ENCODE measurements around the gene CGN.

CGN gene

DNA sequence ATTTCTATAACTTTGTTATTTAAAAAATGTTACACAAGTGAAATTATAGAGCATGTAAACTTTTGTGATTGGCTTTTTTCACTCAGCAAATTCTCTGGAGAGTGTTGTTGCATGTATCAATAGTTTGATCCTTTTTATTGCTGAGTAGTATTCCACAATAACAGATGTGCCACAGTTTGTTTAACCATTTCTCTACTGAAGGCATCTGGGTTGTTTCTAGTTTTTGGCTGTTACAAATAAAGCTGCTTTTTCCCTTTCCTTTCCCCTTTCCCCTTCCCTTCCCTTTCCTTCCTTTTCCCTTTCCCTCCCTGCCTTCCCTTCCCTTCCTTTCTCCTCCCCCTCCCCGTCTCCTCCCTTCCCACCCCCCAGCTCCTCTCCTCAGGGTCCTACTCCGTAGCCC lies 44.9 kb downstream of the CGN start:
- no peak for DNase-seq

DNA sequence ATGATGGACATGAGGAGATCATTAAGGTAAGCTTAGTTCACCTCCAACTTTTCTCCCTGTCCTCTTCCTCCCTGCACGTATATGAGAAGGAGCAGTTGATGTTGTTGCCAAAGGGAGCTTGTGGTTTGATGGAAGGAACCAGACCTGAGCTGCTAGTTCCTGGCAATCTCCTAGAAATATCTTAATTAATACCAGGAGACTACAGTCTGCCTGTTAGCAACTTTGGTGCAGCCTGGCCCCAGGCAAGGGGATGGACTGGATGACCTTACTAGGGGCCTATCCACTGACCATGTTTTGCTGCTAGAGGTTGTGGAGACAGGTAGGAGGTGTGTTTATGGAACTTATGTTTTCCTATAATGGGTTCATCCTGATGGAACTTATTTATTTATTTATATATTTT lies 51.5 kb downstream of the CGN start:
- no peak for DNase-seq

DNA sequence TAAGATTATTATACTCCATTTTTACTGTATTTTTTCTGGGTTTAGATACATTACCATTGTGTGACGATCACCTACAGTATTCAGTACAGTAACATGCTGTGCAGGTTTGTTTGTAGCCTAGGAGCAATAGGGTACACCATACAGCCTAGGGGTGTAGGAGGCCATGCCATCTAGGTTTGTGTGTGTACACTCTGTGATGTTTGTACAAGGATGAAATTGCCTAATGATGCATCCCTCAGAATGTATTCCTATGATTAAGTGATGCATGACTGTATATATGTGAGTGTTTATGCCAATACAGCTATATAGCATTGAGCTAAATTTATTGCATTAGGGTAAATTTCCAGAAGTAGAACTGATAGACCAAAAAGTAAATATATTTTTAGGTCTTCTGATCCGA lies 52.2 kb downstream of the CGN start:
- no peak for DNase-seq

DNA sequence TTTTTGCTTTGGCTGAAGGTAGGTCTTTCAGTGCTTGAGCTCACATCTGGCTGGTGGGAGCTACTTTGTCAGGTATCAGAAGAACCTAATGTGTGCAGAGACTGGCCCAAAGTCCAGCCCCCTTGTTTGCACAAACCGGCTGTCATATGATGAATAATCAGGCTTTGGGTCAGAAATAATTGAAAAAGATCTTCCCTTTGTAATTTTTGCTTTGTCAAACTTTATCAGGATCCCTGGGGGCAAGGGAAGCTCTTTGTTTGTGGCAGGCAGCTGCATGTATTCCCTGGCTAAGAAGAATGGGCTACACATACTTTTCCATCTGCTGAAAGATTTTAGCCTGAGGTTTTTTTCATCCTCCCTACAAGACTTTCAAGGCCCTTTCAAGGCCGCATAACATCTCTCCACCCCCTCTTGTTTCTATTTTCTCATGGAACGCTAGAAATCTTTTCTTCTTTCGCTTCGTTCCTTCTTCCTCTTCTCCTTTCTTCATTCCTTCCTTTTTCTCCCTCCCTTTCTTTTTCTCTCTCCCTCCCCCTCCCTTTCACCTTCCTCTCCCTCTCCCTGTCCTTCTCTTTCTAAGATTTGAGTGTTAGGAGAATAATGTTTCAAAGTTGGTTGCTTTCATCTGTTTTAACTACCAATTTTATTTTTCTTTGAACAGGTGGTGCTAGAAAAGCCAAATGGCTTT lies 54.5 kb downstream of the CGN start:
- no peak for DNase-seq

DNA sequence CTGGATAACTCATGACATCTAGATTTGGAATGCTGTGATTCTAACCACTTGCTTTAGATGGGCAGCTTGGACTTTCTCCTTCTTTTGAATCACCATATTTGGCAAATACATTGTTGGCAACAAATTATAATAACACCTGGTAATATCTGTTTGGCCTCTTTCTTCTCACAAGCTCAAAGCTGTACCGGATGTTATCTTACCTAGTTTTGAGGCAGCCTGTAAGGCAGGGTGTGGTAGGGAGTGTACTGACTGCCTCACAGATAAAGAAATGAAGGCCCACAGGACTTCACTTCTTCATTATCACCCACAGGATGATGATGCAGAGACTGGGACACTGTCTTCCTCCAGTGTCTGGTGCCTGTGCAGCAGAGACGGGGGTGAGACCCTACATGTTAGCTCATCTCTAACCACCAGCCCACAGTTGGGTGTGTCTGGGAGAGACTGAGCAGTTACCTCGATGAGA lies 57.5 kb downstream of the CGN start:
- no peak for DNase-seq

DNA sequence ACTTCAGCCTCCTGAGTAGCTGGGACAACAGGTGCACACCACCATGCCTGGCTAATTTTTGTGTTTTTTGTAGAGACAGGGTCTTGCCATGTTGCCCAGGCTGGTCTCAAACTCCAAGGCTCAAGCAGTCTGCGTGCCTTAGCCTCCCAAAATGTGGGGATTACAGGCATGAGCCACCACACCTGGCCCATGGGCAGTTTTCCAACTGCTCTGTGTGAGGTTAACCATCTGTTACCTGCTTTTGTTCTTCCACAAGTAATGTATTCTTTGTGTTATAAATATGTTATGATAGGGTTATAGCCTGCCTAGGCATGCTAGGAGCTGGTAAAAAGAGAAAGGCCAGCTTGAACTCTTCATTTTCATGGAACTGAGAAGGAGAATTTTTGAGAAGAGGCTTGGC lies 59.6 kb downstream of the CGN start:
- no peak for DNase-seq

DNA sequence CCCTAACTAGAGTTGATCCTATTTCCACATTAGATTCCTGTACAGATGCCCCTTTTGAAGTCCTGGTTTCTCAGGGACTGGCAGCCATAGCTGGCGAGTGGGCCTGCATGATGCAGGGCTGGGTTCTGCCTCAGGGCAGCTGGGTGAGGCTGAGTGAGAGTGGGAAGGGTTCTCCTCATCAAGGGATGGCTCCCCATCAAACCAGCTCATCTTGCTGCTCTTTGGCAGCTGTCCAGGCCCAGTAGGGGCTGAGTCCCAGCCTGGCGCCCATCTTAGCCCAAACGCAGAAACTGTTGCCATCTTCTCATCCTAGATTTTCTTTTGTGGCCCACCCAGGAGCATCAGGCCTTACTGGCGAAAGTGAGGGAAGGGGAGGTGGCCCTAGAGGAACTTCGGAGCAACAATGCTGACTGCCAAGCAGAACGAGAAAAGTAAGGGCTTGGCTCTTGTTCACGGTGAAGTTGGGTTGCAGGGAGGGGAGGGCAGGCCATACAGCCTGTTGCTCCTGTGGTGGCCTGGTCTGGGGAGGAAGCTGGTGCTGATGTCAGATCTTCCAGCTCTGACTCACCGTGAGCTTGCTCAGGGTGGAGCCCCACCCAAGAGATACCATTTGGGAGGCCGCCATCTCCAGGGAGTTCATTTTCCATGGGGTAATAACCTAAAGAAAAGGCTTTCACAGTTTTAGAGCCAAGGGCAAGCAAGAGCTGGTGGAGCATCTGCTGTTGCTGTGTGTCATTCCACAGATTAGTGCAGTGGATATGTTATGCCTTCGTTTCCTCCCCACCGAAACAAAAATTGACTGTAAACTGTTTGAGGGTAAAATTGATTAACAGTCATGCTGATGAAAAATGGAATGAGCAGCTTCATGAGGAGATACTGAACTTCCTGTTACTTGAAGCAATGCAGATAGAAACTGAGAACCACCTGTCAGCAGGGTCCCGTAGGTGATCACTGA lies 63.7 kb downstream of the CGN start:
- DNase-seq, result peak; percentile 78

DNA sequence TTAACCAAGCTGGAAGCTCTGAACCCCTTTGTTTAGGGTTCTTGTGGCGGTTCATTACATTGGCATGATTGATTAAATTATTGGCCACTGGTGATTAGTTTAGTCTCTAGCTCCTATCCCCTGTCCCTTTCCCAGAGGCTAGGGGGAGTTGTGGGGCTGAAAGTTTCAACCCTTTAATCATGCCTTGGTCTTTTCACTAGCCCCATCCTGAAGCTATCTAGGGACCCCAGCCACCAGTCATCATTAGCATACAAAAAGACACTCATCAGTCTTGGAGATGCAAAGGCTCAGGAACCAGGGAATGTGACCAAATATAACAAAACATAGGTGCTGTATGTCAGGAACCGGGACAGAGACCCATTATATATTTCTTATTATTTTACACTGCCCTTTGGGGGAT lies 66.0 kb downstream of the CGN start:
- DNase-seq, result no peak

DNA sequence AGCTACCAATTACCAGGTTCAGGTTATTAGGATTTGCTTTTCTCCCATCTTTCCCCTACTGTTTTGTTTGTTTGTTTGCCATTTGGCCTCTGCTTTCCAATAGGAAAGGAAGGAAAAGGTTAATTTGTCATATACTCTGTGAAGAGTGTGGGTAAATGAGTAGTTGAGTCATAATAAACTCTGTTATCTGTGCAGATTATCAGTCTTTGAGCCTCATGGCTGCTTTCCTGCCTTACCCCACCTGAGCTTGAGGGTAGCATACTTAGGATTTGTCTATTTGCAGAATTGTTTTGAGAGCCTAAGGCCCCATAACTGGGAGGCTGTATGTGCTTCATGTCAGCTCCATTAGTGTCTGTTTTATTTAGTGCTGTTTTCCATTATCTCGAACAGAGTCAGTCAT lies 67.8 kb downstream of the CGN start:
- DNase-seq, result no peak

DNA sequence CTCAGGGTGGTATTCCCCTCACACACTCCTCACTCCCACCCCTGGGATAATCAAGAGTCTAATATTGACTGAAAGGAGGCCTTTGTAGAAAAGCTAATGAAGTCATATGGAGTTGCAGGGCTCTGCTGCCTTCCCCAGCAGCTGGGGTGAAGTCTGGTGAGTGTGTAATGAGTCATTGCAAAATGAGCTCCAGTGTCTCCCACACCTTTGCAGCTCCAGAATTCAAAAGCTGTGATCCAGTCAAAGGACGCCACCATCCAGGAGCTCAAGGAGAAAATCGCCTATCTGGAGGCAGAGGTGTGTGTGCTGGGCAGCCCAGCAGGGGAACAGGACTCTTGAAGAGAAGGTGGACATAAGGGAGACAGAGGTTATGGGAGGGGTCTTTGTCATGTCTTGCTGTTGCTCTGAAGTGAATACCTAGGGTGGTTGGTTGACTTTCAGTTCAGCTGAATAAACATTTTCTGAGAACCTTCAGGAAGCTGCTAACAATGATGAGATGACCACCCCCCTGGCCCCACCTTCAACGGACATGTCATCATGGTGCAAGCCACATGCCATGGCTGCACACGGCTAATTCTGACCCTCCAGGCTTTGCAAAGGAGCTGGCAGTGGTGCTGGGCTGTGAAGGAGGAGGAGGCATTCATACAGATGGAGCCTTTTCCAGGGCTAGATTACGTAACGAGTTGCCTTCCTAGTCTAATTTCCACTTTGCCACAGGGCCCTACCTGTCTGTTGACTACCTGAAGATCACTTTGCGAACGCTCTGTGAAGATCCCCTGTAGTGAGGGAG lies 68.4 kb downstream of the CGN start:
- peak; percentile 74 for DNase-seq

DNA sequence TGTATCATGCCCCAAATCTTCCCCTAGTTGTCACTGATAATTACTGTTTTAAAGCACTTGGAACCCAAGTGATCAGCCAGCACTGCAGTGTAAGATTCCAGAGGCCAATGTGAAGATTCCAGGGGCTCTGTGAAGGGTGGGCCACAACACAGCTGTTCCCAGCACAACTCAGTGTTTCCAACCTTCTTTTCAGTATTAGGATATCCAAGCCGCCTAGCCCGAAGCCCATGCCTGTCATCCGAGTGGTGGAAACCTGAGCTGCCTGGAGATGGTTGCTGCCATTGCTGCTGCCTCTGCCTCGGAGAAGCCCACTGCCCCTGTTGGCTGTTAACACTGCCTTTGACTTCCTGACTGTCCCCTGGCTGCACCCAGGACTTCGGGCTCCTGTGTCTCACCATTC lies 70.3 kb downstream of the CGN start:
- DNase-seq, result no peak

DNA sequence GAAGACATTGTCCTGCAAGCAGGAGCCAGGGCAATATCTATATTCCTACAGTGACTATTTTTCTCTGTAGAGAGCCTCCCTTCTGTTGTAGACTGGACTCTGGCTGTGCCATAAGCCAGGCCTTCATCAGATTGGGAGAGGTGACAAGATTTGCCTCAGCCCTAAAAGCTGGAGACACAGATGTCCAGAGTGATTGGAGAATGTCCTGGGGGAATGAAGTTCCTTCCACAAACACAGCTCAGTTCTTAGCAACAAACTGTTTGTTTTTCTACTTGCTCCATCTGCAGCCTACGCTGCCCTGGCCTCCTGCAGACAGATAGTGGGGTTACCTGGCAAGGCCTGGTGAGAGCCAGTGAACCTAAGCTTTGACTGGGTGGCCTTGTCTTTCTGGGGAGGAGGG lies 70.7 kb downstream of the CGN start:
- DNase-seq, result no peak

DNA sequence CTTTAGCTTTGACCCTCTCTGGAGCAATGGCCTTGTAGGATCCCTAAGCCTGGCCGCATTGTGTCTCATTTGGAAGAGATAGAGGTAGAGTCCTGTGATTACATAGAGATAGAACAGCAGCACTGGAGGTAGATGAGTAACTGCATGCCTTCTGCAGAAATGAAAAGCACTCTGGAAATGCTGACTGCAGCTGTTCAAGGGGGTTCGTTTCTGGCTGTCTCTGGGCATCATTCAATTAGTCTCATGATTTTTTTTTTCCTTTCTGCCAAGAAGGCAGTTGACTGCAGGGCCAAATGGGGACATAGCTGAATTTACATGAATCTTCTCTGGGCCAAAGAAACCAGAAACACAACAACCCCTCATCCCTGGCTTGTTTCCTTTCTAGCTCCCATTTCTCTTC lies 72.6 kb downstream of the CGN start:
- DNase-seq, result no peak

DNA sequence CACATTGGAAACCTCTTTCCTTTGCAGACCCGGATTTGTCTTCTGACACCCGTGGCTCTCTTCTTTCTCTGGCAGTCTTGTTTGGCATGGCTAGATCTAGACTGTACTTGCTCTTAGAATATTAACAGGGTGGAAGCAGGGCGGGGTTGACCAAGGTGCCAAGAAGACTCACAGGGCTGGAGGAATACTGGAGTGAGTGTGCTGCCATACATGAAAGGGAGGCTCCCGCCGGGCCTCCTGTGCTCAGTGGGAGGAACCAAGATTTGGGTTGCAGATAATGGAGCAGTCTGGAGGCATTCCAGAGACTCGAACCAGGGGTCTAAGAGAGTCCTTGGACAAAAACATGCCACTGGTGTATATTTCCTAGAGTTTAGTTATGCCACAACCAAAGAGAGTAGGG lies 73.1 kb downstream of the CGN start:
- DNase-seq, result no peak

DNA sequence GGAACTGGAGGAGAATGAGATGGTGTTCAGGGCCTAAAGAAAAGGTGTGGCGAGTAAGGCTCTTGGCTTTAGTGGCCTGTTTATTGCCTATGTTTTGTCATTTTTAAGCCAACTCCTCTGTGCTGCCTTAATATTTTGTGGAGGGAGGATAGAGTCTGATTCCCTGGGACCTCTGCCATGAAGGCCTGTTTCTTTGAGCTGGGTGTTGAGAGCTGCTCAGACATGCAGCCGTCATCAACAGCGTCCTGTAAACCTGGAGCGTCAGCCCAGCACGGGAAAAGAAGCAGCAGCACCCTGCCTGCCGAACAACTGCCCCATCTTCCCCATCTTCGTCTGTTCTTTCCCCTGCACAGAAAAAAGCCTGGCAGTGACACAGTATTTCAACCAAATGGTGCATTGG lies 73.6 kb downstream of the CGN start:
- no peak for DNase-seq

DNA sequence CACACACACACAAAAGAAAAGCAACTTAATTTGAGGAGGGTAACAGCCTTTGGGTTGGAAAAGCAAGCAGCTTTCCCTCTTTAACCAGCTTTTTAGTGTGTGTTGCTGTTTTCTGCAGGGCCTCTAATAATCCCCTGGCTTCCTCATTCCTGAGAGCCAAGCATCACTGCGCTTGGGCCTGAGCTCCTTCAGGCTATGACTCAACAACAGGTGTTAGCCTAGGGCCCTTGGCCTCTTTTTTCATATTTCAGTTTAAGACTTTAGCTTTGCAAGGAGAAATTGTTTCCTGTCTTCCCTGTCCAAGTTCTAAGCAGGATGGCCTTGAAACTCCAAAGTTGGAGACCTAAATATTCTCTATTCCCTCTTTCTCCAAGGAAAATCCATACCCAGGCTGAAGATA lies 74.4 kb downstream of the CGN start:
- DNase-seq, result peak; percentile 81
